ENCODE measurements around the gene ZNF74. TPM values are rescaled to one million over a fixed set of nuclear protein-coding genes. Genes with fewer than 3 reads are reported as not detected.
"Not testable (repeated sequence)": the region's sequence is repeated elsewhere in the genome, so short reads cannot be mapped to it uniquely, and the experiment has no call there.

ZNF74 gene
- total and polyA plus RNA-seq, 4 donors = 2.9 to 10.3 (median 4.2) TPM

DNA sequence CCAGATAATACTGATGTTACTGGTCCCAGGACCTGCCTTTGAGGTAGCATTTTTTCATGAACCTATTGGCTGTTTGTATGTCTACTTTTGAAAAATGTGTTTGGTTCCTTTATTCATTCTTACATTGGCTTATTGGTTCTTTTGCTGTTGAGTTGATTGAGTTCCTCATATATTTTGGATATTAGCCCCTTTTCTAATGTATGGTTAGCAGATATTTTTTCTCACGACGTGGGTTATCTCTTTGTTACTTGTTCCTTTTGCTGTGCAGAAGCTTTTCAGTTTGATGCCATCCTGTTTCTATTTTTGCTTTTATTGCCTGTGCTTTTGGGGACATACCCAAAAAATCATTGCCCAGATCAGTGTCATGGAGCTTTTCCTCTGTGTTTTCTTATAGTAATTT is 9.8 kb upstream of the ZNF74 start:
- H3K27me3 ChIP-seq (ENCODE audit: control insufficient read depth in 1 of 2, insufficient read depth in 2 of 2, low read length in 1 of 2) = no peaks in the 10 kb centered on the region
- H3K36me3 ChIP-seq (ENCODE audit: control insufficient read depth in 1 of 2, insufficient read depth in 2 of 2, low read length in 1 of 2) = no peaks in the 10 kb centered on the region
- peaks cover 2% of the 10 kb centered on the region for H3K9me3 ChIP-seq (ENCODE audit: control insufficient read depth, low read length)
- DNase-seq = no peak
- no peak for ATAC-seq (ENCODE audit: low FRiP score)
- WGBS, 2 donors = 64 to 85% methylated on average over 2 of the region's 2 CpGs
- no peaks in the 10 kb centered on the region for H3K4me1 ChIP-seq (ENCODE audit: control insufficient read depth in 1 of 2, insufficient read depth in 2 of 2, low read length in 2 of 2)
- no peak overlapping the region for H3K27ac ChIP-seq (ENCODE audit: low read depth in 1 of 2, low read length in 2 of 2)
- intact Hi-C loops (cut with DNase I) = no loop called here
- H3K4me3 ChIP-seq (ENCODE audit: low read length in 2 of 2) = no peak overlapping the region

DNA sequence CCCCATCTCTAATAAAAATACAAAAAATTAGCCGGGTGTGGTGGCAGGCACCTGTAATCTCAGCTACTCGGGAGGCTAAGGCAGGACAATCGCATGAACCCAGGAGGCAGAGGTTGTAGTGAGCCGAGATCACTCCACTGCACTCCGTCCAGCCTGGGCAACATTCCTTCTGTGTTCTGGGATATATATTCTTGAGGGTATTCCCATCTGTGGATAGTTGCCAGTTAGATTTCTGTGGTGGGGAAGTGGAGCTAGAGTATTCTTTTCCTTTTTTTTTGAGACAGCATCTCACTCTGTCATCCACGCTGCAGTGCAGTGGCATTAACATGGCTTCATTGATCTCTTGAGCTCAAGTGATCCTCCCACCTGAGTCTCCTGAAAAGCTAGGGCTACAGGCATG is 9.1 kb upstream of the ZNF74 start:
- no peak for DNase-seq
- Histone ChIP-seq H3K27ac (ENCODE audit: low read depth in 1 of 2, low read length in 2 of 2) (no peak overlapping the region), H3K9me3 (ENCODE audit: control insufficient read depth, low read length) (peaks cover 4% of the 10 kb centered on the region), H3K27me3 (ENCODE audit: control insufficient read depth in 1 of 2, insufficient read depth in 2 of 2, low read length in 1 of 2) (no peaks in the 10 kb centered on the region), H3K4me1 (ENCODE audit: control insufficient read depth in 1 of 2, insufficient read depth in 2 of 2, low read length in 2 of 2) (no peaks in the 10 kb centered on the region), H3K4me3 (ENCODE audit: low read length in 2 of 2) (no peak overlapping the region), H3K36me3 (ENCODE audit: control insufficient read depth in 1 of 2, insufficient read depth in 2 of 2, low read length in 1 of 2) (no peaks in the 10 kb centered on the region)
- ATAC-seq (ENCODE audit: low FRiP score) = no peak
- 90 to 93% methylated on average over 6 of the region's 6 CpGs for WGBS, 2 donors
- intact Hi-C loops (cut with DNase I) = no loop called here

DNA sequence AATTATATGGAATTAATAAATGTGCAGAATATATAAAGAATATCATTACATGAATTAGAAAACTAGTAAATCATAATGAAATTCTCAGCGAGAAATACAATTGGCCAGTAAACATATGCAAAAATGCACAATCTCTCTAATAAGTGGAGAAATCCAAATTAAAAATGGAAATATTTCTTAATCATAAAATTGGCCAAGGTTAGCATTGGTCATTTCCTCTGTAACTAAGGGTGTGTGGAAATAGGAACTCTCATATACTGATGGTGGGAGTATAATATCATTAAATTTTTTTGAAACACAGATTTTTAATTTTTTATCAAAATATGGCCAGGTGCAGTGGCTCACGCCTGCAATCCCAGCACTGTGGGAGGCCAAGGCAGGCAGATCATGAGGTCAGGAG is 7.6 kb upstream of the ZNF74 start:
- H3K27ac ChIP-seq (ENCODE audit: low read depth in 1 of 2, low read length in 2 of 2) = no peak overlapping the region
- H3K36me3 ChIP-seq (ENCODE audit: control insufficient read depth in 1 of 2, insufficient read depth in 2 of 2, low read length in 1 of 2) = no peaks in the 10 kb centered on the region
- no peak for ATAC-seq (ENCODE audit: low FRiP score)
- H3K27me3 ChIP-seq (ENCODE audit: control insufficient read depth in 1 of 2, insufficient read depth in 2 of 2, low read length in 1 of 2) = no peaks in the 10 kb centered on the region
- H3K4me1 ChIP-seq (ENCODE audit: control insufficient read depth in 1 of 2, insufficient read depth in 2 of 2, low read length in 2 of 2) = no peaks in the 10 kb centered on the region
- DNase-seq = no peak
- H3K9me3 ChIP-seq (ENCODE audit: control insufficient read depth, low read length) = peaks cover 4% of the 10 kb centered on the region
- no peak overlapping the region for H3K4me3 ChIP-seq (ENCODE audit: low read length in 2 of 2)
- intact Hi-C loops (cut with DNase I) = no loop called here
- 83 to 87% methylated on average over 2 of the region's 2 CpGs for WGBS, 2 donors

DNA sequence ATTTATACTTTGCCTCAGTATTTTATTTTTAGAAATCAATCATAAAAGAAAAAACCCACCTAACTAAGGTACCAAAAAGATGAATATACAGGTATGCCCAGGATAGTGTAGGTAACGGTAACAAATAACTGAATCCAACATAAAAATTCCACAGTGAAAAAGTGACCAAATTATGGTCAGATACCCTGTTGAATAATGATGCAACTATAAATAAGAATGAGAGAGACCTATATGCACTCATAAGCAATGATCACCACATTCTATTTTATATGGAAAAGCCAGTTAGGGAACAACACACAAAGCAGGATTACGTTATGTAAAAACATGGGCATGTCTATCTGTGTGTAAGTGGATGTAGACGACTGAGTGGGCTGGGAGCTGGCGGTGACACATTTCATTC is 7.0 kb upstream of the ZNF74 start:
- Histone ChIP-seq H3K27me3 (ENCODE audit: control insufficient read depth in 1 of 2, insufficient read depth in 2 of 2, low read length in 1 of 2) (no peaks in the 10 kb centered on the region), H3K27ac (ENCODE audit: low read depth in 1 of 2, low read length in 2 of 2) (no peak overlapping the region), H3K9me3 (ENCODE audit: control insufficient read depth, low read length) (peaks cover 4% of the 10 kb centered on the region), H3K36me3 (ENCODE audit: control insufficient read depth in 1 of 2, insufficient read depth in 2 of 2, low read length in 1 of 2) (no peaks in the 10 kb centered on the region), H3K4me1 (ENCODE audit: control insufficient read depth in 1 of 2, insufficient read depth in 2 of 2, low read length in 2 of 2) (no peaks in the 10 kb centered on the region), H3K4me3 (ENCODE audit: low read length in 2 of 2) (no peak overlapping the region)
- no peak for DNase-seq
- ATAC-seq (ENCODE audit: low FRiP score) = no peak
- intact Hi-C loops (cut with DNase I) = no loop called here
- 75 to 78% methylated on average over 4 of the region's 4 CpGs for WGBS, 2 donors

DNA sequence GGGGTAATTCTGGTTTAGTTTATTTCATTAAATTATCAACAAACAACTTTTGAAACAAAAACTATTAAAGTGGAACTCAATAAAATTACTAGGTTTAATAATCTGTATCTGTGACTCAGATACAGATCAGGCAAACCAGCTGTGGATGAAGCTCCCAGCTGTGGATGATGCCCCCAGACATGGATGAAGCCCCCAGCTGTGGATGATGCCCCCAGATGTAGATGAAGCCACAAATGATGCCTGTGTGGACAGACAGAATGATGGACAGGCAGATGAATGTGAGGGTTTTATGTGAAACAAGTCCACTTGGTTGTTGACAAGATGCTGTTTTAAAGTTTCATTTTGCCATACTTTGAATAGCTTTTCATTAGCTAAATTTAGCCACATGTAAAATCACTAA is 5.8 kb upstream of the ZNF74 start:
- H3K4me1 ChIP-seq (ENCODE audit: control insufficient read depth in 1 of 2, insufficient read depth in 2 of 2, low read length in 2 of 2) = no peaks in the 10 kb centered on the region
- intact Hi-C loops (cut with DNase I) = no loop called here
- DNase-seq = no peak

DNA sequence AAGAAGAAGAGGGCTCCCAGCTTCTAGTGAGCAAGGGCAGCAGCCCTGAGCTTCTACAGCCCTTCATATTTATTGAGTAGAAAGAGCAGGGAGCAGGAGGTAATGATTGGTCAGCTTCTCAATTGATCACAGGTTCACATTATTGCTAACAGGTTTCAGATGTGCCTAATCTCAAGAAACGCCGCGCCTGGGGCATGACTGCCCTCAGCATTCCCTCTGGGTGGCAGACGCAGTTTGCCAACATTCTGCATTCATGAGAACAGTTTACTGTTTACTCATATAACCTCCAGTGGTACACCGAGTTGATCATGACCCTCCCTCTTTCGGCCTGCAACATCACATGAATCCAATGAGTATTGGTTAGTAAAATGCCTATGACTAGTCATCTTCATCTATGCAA is 4.7 kb upstream of the ZNF74 start:
- no peak overlapping the region for H3K27ac ChIP-seq (ENCODE audit: low read depth in 1 of 2, low read length in 2 of 2)
- ATAC-seq (ENCODE audit: low FRiP score) (no peak), DNase-seq (no peak)
- H3K27me3 ChIP-seq (ENCODE audit: control insufficient read depth in 1 of 2, insufficient read depth in 2 of 2, low read length in 1 of 2) = no peaks in the 10 kb centered on the region
- no peaks in the 10 kb centered on the region for H3K4me1 ChIP-seq (ENCODE audit: control insufficient read depth in 1 of 2, insufficient read depth in 2 of 2, low read length in 2 of 2)
- 93% methylated on average over 6 of the region's 6 CpGs for WGBS, 2 donors
- intact Hi-C loops (cut with DNase I) = no loop called here
- H3K36me3 ChIP-seq (ENCODE audit: control insufficient read depth in 1 of 2, insufficient read depth in 2 of 2, low read length in 1 of 2) = no peaks in the 10 kb centered on the region
- peaks cover 4% of the 10 kb centered on the region for H3K9me3 ChIP-seq (ENCODE audit: control insufficient read depth, low read length)
- H3K4me3 ChIP-seq (ENCODE audit: low read length in 2 of 2) = no peak overlapping the region

More for the DNA sequence above, 5.8 kb upstream of the ZNF74 start:
- Histone ChIP-seq H3K27me3 (ENCODE audit: control insufficient read depth in 1 of 2, insufficient read depth in 2 of 2, low read length in 1 of 2) (no peaks in the 10 kb centered on the region), H3K9me3 (ENCODE audit: control insufficient read depth, low read length) (peaks cover 4% of the 10 kb centered on the region), H3K4me3 (ENCODE audit: low read length in 2 of 2) (no peak overlapping the region), H3K36me3 (ENCODE audit: control insufficient read depth in 1 of 2, insufficient read depth in 2 of 2, low read length in 1 of 2) (no peaks in the 10 kb centered on the region), H3K27ac (ENCODE audit: low read depth in 1 of 2, low read length in 2 of 2) (no peak overlapping the region)
- ATAC-seq (ENCODE audit: low FRiP score) = no peak

DNA sequence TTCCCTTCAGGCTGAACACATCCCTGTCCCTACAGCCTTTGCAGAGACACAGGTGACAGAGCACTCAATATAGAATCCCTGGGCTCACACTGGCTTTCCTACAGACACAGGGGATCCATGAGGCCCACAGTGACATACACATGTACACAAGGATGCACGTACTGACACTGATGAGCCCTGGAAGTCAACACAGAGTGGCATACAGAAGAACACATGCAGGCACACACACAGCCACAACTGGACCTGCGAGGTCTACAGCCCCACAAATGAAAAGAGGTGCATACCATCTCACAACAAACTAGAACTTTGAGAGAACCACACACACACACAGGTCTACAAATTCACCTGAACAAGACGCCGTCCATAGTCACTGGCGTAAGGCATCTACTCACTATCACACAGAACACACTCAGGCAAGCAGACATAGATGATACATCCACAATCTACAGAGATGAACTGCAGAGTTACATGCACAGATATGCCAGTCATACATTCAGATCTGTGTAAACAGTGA is 3.5 kb upstream of the ZNF74 start:
- ATAC-seq (ENCODE audit: low FRiP score) (no peak), DNase-seq (peak in 1 of 2 donors; percentile 23)
- Histone ChIP-seq H3K27me3 (ENCODE audit: control insufficient read depth in 1 of 2, insufficient read depth in 2 of 2, low read length in 1 of 2) (no peaks in the 10 kb centered on the region), H3K27ac (ENCODE audit: low read depth in 1 of 2, low read length in 2 of 2) (no peak overlapping the region), H3K36me3 (ENCODE audit: control insufficient read depth in 1 of 2, insufficient read depth in 2 of 2, low read length in 1 of 2) (no peaks in the 10 kb centered on the region), H3K9me3 (ENCODE audit: control insufficient read depth, low read length) (peaks cover 4% of the 10 kb centered on the region), H3K4me3 (ENCODE audit: low read length in 2 of 2) (no peak overlapping the region), H3K4me1 (ENCODE audit: control insufficient read depth in 1 of 2, insufficient read depth in 2 of 2, low read length in 2 of 2) (peaks cover 0 to 2% of the 10 kb centered on the region in 2 donors)
- 89 to 95% methylated on average over 5 of the region's 5 CpGs for WGBS, 2 donors
- intact Hi-C loops (cut with DNase I) = no loop called here

DNA sequence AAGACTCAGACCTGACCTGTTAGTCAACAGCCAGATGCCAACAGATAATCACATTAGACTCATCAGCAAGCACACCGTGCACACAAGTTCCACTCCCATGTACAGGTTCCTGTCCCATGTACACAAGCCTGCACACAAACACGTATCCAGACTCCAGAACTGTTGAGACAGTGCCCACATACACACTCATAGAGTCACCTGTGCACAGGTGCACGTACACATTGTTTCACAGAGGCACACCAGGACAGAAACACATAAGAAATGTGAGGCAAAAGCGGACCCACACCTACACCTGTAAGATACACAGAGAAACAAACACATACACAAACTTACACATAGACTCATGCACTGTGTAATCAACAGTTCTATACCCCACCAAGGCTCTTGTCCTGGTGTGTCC is 2.7 kb upstream of the ZNF74 start:
- Histone ChIP-seq H3K36me3 (ENCODE audit: control insufficient read depth in 1 of 2, insufficient read depth in 2 of 2, low read length in 1 of 2) (no peaks in the 10 kb centered on the region), H3K27me3 (ENCODE audit: control insufficient read depth in 1 of 2, insufficient read depth in 2 of 2, low read length in 1 of 2) (no peaks in the 10 kb centered on the region), H3K9me3 (ENCODE audit: control insufficient read depth, low read length) (peaks cover 4% of the 10 kb centered on the region), H3K4me3 (ENCODE audit: low read length in 2 of 2) (no peak overlapping the region), H3K27ac (ENCODE audit: low read depth in 1 of 2, low read length in 2 of 2) (no peak overlapping the region), H3K4me1 (ENCODE audit: control insufficient read depth in 1 of 2, insufficient read depth in 2 of 2, low read length in 2 of 2) (peaks cover 0 to 2% of the 10 kb centered on the region in 2 donors)
- ATAC-seq (ENCODE audit: low FRiP score) (no peak), DNase-seq (no peak)
- intact Hi-C loops (cut with DNase I) = no loop called here
- WGBS, 2 donors = 88% methylated on average over 4 of the region's 4 CpGs

DNA sequence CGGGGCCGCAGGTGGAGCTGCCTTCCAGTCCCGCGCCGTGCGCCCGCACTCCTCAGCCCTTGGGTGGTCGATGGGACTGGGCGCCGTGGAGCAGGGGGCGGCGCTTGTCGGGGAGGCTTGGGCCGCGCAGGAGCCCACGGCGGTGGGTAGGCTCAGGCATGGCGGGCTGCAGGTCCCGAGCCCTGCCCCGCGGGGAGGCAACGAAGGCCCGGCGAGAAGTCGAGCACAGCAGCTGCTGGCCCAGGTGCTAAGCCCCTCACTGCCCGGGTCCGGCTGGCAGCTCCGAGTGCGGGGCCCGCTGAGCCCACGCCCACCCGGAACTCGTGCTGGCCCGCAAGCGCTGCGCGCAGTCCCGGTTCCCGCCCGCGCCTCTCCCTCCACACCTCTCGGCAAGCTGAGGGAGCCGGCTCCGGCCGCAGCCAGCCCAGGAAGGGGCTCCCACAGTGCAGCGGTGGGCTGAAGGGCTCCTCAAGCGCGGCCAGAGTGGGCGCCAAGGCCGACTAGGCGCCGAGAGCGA is 1.5 kb upstream of the ZNF74 start:
- H3K4me3 ChIP-seq (ENCODE audit: low read length in 2 of 2); H3K27me3 ChIP-seq (ENCODE audit: control insufficient read depth in 1 of 2, insufficient read depth in 2 of 2, low read length in 1 of 2); H3K36me3 ChIP-seq (ENCODE audit: control insufficient read depth in 1 of 2, insufficient read depth in 2 of 2, low read length in 1 of 2); H3K9me3 ChIP-seq (ENCODE audit: control insufficient read depth, low read length); H3K4me1 ChIP-seq (ENCODE audit: control insufficient read depth in 1 of 2, insufficient read depth in 2 of 2, low read length in 2 of 2); H3K27ac ChIP-seq (ENCODE audit: low read depth in 1 of 2, low read length in 2 of 2); ATAC-seq (ENCODE audit: low FRiP score); intact Hi-C loops (cut with DNase I); DNase-seq: not testable (repeated sequence)
- WGBS, 2 donors = 97% methylated on average over 50 to 53 of the region's 53 CpGs
